Stimulated activated CD4-positive, alpha-beta T cell treated with anti-CD3 and anti-CD28 coated beads, Interleukin-12 subunit alpha, Interleukin-12 subunit beta, amount 100 ng/mL, for 24 hours (primary cell): Measurements from ENCODE around the gene LRRC8A.
"Not testable (repeated sequence)": the region's sequence is repeated elsewhere in the genome, so short reads cannot be mapped to it uniquely, and the experiment has no call there.

Experiments used
- DNase-seq, 2 experiments: peaks; one replicate each; pipeline ENCODE4 v3.0.0-alpha.2; 2020; ENCODE audit warnings: low read depth in 2 of 2

LRRC8A gene

GRCh38 chr9:128961403-128961802 is 79.5 kb downstream of the LRRC8A start:
- not testable (repeated sequence) for DNase-seq
